GM18873 (cell line): ENCODE measurements around the gene CALY.
A peak's percentile ranks its signal among the peaks of the same experiment; 100 is the strongest.

Experiments used
- ATAC-seq: cut with Tn5 transposase; IDR thresholded peaks from one replicate; pipeline ENCODE4 v1.9.1; 2021; ENCODE audit warnings: mild to moderate bottlenecking, moderate library complexity, moderate number of reproducible peaks; ENCODE audit not compliant: unreplicated experiment, low FRiP score

CALY gene

DNA sequence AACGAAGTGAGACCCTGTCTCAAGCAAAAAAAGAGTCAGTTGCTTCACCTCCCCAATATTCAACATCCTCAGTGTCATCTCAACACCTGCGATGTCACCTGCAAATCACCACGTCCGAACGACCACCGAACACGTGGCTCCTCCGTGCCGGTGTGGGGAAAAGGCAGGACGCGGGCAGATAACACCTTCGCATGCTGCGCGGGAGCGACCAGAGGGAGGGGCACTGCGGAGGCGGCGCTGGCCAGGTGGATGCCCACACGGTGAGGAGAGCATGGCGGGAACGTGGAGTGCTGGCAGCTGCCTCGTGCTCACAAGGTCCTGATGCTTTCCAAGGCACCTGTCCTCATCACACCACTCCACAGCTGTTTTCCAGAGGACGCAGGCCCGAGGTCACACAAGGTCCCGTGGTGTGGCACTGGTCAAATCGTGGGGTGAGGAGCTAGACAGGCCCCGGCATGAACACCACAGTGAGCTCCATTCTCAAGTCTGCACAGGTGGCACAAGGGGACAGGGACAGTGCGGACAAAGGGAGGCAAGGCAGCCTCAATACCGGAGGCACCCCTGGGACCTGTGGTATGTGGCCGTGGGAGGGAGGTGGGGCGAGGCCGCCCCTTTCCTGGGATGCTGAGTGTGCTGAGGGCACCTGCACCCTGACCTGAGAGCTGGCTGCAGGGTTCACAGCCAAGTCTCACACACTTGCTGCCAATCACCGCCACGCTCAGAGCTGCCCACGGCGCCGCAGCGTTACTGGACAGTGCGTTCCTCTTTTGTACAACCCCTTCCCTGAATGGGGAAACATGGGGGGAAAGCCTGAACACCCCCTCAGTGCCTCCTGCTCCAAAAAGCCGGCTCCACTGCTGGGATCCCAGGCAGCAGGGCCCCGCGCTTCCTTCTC is 41.0 kb downstream of the CALY start:
- no peak for ATAC-seq

DNA sequence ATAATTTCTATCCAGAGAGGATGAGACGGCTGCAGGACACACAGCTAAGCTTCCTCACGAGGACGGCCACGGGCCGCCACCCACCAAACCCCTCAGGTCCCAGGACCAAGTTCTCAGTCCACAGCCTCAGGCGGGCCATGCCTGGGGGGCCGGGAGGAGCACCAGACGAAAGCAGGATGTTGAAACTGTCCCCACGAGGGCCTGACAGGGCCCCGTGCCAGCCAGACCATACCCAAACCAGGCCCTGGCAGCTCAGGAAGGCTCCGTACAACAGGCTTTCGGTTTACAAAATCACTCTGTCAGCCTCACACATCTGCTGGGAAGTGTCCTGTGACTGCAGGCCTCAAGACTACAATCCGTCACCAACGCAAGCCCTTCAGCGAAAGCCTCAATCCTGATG is 42.5 kb downstream of the CALY start:
- ATAC-seq = no peak

DNA sequence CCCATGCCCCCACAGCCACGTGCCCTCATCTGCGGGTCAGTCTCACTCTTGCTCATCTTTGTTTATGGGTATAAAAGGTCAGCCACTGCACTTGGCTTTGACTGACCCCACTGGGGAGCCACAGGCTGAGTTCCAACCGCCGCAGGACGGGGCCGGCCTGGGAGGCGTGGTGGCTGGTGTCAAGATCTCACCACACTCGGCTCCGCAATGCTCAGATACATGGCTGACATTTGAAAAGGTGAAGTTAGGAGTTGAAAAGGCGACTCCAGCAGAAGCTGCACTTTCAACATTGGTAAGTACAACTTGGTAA is 42.9 kb downstream of the CALY start:
- no peak for ATAC-seq

DNA sequence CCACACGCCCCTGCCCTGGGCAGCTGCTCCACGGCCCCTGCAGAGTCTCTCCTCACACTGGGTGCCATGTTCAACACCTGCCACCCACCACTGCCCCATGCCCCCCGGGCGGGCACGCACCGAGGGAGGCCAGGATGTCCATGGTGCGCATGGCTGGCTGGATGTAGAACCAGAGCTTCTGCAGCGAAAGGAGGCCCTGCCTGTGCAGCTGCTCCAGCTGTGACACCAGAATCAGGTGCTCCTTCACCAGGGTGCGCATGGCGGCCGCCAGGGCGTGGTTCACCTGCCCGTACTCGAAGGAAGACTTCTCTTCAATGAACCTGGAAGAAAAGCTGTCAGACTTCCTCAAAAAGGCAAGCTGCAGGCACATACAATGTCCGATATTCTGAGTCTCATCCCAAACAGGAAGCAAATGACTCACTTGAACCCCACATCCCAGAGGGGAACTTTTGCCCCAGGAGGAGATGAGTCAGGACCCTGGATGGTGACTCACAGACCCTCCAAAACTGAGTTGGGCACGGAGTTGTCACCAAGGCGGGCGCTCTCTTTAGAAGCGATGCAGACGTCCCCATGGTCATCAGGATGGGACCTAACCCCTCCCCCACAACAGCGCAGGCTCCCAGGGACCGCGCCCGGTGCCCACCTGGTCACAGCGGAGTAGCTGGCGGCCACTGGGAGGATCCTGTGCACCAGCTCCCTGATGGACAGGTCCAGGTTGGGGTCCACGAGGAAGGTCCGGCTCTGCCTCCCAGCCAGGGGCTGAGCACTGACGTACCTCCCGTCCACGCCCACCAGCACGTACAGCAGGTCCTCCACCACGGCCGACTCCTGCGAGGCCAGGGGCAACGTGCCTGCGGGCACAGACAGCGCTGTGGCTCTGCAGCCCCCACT is 43.5 kb downstream of the CALY start:
- ATAC-seq = no peak

DNA sequence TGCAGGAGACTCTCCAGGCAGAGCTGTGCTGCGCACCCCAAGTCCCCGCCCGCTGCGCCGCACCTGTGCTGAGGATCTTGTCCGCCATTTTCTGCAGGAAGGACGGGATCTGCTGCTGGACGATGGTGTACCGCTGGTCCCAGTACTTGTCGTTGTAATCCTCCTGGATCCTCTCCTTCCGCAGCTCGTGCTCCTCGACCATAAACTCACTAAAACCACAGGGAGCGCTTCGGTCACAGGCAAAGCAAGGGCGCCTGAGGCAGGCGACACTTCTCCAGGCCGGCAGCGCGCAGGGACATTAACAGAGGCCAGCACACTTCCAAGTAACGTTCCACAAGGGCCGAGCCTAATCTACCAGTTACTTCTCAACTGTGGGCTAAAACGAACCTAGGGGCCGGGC is 46.9 kb downstream of the CALY start:
- no peak for ATAC-seq

DNA sequence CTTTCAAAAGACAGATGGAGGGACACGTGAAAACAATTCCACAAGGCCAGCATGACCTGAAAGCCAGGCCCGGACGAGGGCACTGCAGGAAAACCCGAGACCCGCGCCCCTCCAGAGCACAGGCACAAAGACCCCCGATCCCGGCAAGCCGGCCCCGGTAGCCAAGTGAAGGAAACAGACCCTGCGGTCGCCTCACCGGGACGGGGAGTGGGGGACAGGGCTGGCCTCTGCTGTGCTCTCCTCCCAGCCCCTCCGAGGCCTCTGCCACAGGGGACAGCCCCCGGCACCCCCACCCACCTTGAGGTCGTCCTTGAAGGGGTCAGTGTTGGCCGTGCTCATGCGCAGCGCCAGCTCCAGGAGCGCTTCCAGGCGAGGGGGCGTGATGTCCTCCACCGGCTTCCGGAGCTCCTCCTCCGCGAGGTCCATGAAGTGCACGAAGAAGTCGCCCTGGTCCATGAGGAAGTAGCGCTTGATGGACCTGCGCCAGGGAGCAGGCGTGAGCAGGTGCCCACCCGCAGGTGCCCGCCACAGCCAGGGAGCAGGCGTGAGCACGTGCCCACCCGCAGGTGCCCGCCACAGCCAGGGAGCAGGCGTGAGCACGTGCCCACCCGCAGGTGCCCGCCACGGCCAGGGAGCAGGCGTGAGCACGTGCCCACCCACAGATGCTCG is 48.7 kb downstream of the CALY start:
- ATAC-seq = no peak

DNA sequence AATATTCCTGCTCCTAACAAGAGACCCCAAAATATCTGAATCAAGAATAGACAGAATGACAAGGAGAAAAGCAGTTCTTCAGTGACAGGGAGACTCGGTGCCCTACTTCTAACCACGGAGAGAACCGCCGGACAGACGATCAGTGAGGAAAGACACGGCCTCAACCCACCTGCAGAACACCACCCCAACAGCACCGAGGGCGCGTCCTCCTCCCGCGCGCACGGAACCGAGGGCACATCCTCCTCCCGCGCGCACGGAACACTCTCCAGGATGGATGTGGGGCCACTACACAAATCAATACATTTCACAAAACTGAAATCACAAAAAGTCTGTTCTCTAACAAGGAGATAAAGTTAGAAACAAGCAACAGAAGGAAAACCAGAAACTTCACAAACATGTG is 50.3 kb downstream of the CALY start:
- ATAC-seq = no peak

DNA sequence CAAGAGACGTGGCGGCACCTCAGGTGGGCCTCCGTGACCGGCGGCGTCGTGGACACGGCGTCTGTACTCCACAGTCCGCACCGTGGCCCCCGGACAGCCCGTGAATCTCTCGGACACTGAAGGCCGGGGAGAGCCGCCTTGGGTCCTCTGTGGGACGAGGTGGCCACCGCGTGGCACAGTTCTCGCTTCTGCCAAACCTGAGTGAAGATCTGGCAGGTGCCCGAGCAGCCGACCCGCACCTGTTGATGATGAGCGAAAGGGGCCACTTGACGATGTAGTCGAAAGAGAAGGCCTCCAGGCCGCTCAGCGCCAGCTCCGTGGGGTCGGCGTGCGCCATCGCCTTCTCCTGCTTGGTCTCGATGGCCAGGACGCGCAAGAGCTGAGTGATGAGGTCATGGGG is 51.5 kb downstream of the CALY start:
- ATAC-seq = no peak

DNA sequence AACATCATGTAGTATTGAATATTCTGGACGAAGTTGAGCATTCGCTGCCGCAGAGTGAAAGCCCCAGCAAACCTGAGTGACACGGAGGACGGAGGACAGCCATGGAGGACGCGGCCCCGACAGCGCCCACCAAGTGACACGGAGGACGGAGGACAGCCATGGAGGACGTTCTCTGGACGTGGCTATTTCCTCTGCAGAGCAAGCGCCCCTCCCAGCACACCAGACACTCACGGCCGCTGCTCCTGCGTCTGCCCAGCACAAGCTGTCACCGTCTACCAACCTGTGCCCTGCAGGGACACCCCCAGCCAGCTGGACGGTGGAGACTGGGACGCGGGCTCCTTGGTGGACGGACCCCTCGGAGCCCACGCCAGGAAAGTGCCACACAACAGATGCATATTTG is 52.8 kb downstream of the CALY start:
- ATAC-seq = no peak

DNA sequence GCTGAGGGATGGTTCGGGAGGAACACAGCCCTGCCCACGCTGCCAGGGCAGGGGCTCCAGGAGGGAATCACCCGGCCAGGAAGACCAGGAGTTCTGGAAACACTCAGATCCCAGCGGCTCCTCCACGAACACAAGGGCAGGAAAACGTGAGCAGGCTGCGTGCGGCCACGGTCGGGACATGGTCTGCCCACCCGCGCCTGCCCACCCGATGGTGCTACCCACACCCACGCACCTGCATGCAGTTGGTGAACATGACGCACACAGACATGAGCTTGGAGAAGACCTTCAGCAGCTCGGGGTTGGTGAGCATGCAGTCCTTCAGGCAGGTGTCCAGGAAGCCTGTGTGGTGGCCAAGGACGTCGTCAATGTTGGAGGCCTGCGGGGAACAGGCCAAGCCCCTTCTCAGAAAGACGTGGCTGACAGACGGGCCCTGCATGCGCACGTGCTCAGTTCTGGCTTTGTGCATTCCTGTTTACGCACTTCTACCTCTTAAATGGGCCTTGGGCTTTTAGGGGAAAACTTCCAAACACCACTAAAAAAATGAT is 53.8 kb downstream of the CALY start:
- no peak for ATAC-seq

DNA sequence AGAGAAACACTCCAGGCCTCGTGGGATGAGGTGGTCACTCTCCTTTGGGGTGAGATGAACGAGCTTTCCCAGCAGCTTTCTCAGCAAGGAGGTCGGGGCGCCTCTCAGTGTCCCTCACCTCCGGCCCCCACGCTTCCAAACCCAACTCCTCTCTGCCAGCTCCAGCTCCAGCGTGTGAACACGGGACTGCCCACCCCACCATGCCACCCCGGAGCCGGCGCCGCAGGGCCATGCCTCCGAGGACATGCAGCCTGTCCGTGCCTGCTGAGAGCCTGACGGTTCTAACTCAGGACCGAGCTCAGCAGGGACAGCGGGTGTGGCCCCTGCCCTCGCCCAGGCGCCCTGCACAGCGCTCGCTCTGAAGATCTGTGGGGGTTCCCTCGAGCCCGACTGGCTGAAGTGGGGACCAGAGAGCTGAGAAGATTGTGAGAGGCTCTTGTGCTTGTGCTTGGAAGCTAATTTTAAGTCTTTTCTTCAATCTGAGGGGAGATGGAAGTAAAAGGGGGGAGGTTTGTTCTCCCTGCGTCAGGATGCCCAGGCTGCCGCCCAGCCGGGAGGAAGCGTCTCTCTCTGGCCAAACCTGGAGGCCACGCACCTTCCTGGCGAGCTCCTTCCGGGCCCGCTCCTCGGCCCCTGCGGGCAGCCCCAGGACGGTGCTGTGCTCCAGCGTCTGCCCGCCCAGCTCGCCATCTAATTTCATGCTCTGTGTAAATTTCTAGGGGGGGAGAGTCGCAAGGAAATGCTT is 54.9 kb downstream of the CALY start:
- no peak for ATAC-seq

DNA sequence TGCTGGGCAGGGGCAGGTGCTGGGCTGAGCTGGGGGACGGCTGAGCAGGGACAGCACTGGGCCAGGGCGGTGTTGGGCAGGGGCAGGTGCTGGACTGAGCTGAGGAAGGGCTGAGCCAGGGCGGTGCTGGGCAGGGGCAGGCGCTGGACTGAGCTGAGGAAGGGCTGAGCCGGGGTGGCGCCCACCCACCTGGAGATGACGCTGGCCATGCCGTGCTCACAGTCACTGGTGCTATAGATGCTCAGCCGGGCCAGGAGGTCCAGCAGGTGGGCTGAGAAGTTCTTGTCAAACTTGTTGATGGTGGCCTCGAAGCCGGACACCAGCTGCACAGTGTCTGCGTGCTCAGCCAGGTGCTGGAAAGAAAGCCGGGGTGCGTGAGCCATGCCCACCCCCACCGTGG is 55.6 kb downstream of the CALY start:
- ATAC-seq = no peak

DNA sequence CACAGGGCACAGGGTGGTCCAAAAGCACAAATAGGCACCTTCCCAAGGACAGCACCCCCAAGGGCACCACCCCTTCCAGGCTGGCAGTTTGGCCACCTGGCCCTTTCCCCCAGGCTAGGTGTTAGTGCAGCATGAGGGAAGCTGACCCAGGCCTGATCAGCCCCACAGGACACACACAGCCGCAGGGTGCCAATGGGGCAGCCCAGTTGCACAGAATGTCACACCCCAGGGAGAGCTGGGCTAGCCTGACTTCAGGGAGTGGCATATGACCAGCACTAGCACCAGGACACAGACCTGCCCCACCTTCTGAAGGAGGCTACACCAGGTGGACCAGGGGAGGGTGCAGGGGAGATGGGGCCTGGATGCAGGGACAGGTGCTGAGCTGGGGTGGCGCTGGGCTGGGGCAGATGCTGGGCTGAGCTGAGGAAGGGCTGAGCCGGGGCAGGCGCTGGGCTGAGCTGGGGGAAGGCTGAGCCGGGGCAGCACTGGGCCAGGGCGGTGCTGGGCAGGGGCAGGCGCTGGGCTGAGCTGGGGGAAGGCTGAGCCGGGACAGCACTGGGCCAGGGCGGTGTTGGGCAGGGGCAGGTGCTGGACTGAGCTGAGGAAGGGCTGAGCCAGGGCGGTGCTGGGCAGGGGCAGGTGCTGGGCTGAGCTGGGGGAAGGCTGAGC is 56.2 kb downstream of the CALY start:
- ATAC-seq = no peak

DNA sequence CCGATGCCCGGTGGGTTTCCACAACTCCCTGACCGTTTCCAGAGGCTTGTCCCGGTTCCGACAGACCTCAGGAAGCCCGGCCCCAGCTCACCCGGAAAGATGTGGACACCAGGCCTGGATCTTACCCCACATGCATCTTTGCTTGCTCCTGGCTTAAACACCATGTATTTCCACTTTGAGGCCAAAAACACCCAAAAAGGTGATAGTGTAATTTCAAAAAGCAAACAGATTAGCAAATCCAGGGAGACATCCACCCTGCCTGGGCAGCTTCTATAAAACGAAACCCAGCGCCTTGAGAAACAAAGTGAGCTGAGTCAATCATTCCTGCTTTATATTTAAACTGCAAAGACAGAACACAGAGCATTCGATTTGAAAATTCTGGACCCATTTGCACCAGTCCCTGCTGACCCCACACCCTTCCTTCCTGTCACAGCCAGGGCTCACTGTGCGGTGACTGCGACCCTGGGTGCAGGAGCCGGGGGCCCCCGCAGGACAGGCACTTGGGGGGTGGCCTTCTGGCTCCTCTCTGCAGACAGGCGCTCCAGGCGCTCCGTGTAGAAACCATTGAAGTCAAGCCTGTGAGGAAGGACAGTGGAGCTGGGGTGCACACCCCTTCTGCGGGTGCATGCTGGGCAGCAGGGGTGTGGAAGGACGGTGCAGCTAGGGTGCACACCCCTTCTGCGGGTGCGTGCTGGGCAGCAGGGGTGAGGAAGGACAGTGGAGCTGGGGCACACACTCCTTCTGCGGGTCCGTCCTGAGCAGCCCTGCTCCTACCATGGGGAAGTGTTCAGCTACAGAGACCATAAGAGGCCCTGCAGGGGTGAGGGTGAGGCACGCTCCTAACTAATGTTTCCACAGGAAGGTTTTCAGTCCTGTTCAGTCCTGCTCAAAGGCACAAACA is 57.1 kb downstream of the CALY start:
- no peak for ATAC-seq

DNA sequence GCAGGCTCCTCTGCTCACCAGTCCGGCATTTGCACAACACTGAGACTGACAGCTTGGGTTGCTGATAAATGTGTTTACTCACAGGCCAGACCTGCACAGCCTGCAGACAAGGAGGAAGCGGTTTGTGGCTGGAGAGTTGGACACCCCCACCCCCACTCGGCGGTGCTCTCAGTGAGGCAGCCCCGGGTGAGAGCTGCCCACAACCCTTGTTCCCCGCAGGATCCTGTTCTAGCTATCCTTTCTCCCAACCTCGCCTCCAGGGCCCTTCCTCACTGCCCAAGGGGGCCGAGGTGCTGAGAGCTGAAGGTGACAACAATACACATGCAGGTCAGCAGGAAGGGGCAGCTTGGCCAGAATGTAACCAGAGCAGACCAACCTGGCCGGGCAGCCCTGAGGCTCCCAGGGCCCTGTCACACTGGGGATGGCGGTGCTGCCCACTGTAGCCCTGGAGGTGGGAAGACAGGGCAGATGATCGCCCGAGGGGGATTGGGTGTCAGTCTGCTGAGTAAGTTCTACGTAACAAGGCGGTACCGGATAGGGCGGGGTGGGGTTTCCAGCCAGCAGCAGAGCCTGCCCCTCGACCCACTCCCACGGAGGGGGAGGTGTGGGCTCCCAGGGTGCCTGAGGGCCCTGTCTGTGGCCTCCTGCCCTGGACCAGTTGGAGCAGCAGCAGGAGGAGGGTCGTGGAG is 58.0 kb downstream of the CALY start:
- peak; percentile 36 for ATAC-seq

DNA sequence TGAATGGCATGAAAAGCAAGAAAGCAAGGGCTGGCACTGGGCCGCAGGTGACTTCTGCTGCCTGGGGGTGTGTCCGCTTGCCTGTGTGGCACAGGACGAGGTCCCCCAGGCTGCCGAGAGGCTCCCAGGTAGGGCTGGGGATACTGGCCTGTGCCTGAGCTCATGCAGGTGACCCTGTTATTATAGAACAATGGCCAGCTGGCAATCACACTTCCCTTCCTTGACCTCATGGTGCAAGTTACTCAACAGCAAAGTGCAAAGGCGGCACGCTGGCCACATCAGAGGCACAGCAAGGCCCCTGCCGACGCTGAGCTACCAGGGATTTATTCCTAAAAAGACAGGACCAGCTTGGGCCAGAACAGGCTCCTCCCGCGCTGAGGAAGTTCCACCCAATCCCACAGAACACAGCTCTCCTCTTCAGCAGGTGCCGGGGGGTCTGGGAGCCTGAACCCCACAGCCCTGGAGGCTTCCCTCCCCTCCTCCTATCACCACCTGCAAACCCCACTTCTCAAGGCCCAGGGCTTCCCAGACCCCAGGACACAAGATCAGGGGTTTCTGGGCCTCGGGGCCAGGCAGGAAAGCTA is 58.6 kb downstream of the CALY start:
- no peak for ATAC-seq

DNA sequence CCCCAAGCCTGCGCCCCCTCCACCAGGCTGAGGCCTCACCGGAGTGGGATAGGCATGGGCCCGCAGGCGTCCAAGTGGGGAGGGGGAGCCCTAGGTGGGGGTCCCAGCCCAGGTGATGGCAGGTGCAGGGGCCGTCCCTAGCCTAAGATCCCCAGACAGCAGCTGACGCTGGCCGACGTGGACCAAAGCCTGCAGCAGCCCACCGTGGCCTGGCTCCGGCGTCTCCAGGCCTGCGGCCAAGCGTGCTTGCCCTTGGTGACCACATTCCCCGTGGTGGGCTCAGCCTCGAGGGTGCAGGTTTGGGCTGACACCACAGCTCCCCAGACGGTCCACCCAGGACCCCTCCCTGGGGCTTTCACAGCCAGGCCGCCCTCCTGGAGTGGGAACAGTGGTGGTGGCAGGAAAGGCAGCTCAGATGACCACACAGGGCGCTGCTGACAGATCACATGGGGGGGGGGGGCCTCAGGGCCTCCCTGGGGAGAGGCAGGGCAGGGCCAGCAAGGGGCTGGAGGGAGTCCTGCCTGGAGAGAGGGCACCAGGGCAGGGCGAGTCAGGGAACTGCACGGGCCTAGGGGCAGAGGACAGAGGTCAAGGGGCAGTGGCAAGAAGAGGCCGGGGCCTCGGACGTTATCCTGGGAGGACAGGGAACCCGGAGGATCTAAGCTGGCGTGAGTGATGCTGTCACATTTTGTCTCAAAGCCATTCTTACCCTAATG is 59.3 kb downstream of the CALY start:
- no peak for ATAC-seq
